ENCODE measurements around the gene DRC7. TPM values are rescaled to one million over a fixed set of nuclear protein-coding genes. Genes with fewer than 3 reads are reported as not detected.

DRC7 gene
- total RNA-seq, 1 donor from 2014 or later: 0.41 TPM

DNA sequence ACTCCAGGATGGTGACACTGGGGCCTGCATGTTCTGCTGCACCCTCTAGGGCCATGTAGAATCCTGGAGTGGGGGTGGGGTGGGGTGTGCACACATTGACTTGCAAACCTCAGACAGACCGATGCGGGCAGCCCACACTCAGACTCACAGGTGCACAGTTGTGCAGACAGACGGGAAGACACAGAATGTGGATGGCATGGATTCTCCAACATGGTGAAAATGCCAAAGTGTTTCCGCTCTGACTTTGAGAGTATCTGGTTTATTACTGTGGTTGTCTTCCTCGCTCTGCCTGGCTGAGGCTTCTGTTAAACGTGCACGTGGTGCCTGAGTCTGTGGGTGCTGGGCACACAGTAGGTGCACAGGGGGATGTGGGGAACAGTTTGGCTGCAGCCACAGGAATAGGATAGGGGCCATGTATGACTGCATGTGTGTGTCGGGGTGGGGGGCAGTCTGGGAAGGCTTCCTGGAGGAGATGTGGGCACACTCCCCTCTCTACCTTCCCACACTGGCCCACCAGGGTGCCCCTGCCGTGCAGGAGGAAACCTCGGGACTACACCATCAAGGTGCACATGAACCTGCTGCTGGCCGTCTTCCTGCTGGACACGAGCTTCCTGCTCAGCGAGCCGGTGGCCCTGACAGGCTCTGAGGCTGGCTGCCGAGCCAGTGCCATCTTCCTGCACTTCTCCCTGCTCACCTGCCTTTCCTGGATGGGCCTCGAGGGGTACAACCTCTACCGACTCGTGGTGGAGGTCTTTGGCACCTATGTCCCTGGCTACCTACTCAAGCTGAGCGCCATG lies 35.5 kb upstream of the DRC7 start:
- H3K9ac ChIP-seq: no peak overlapping the region
- H3K4me1 ChIP-seq: no peaks in the 10 kb centered on the region
- TF ChIP-seq EZH2phosphoT487 (IDR thresholded peaks at IDR 0.05) (no peak), EZH2 (IDR thresholded peaks at IDR 0.05) (no peak)
- TF ChIP-seq, protein P1, sequence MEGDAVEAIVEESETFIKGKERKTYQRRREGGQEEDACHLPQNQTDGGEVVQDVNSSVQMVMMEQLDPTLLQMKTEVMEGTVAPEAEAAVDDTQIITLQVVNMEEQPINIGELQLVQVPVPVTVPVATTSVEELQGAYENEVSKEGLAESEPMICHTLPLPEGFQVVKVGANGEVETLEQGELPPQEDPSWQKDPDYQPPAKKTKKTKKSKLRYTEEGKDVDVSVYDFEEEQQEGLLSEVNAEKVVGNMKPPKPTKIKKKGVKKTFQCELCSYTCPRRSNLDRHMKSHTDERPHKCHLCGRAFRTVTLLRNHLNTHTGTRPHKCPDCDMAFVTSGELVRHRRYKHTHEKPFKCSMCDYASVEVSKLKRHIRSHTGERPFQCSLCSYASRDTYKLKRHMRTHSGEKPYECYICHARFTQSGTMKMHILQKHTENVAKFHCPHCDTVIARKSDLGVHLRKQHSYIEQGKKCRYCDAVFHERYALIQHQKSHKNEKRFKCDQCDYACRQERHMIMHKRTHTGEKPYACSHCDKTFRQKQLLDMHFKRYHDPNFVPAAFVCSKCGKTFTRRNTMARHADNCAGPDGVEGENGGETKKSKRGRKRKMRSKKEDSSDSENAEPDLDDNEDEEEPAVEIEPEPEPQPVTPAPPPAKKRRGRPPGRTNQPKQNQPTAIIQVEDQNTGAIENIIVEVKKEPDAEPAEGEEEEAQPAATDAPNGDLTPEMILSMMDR (IDR thresholded peaks at IDR 0.05): no peak
- no peak overlapping the region for H3K4me3 ChIP-seq
- Mint-ChIP-seq H3K4me1 (peaks cover under 1% of the 10 kb centered on the region), H3K4me3 (no peak overlapping the region), H3K27ac (peak overlapping the region; percentile 89), H3K27me3 (ENCODE audit: insufficient read depth, low read depth) (peaks cover 10% of the 10 kb centered on the region), H3K36me3 (peaks cover 4% of the 10 kb centered on the region), H3K9me3 (no peaks in the 10 kb centered on the region)
- no peak for DNase-seq (ENCODE audit: low spot score)
- H3K36me3 ChIP-seq: no peaks in the 10 kb centered on the region
- H2AFZ ChIP-seq (replicated peaks): no peak overlapping the region
- H3K27ac ChIP-seq: no peak overlapping the region
- H4K20me1 ChIP-seq (ENCODE audit: low read depth): no peaks in the 10 kb centered on the region
- no peaks in the 10 kb centered on the region for H3F3A ChIP-seq (ENCODE audit: low read depth)
- H3K79me2 ChIP-seq (ENCODE audit: low read depth): no peaks in the 10 kb centered on the region
- H3K27me3 ChIP-seq: no peaks in the 10 kb centered on the region
- H3K4me2 ChIP-seq: no peak overlapping the region
- H3K9me3 ChIP-seq (ENCODE audit: low read depth): no peaks in the 10 kb centered on the region

DNA sequence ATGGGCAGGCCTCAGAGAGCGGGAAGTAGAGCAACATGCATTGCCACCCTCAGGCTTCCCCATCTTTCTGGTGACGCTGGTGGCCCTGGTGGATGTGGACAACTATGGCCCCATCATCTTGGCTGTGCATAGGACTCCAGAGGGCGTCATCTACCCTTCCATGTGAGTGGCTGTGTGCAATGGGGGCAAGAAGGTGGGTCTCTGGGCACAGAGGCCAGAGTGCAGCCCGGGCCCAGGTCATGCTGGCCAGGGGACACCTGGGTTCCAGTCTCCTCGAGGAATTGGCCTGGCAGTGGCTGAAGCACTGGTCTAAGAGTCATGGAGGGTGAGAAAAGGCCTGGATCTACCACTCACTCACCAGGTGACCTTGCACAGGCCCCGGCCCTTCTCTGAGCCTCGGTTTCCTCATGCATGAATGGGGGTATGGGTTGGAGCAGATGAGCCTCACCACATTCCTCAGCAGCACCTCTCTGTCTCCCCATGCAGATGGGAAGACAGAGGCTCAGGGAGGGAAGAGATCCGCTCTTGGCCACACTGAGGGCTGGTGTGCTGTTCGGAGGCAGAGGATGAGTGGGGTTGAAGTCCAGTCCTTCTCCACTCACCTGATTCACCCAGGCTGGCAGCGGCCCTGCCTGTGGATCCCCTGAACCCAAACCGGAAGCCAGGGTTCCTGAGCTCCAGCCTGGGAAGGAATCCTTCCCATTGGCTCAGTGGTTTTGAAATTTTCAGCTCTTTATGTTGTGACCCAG lies 33.7 kb upstream of the DRC7 start:
- Histone ChIP-seq H3K79me2 (ENCODE audit: low read depth) (no peaks in the 10 kb centered on the region), H3K4me2 (no peak overlapping the region), H2AFZ (replicated peaks) (no peak overlapping the region), H3K9ac (no peak overlapping the region), H3K9me3 (ENCODE audit: low read depth) (no peaks in the 10 kb centered on the region), H4K20me1 (ENCODE audit: low read depth) (no peaks in the 10 kb centered on the region), H3K4me1 (no peaks in the 10 kb centered on the region), H3K4me3 (no peak overlapping the region), H3K27me3 (no peaks in the 10 kb centered on the region), H3K36me3 (no peaks in the 10 kb centered on the region), H3K27ac (no peak overlapping the region), H3F3A (ENCODE audit: low read depth) (no peaks in the 10 kb centered on the region)
- Mint-ChIP-seq H3K4me3 (no peak overlapping the region), H3K9me3 (no peaks in the 10 kb centered on the region), H3K27me3 (ENCODE audit: insufficient read depth, low read depth) (peaks cover 10% of the 10 kb centered on the region), H3K27ac (no peak overlapping the region), H3K4me1 (no peaks in the 10 kb centered on the region), H3K36me3 (peaks cover 4% of the 10 kb centered on the region)
- TF ChIP-seq EZH2phosphoT487 (IDR thresholded peaks at IDR 0.05): no peak
- TF ChIP-seq, protein P1 (IDR thresholded peaks at IDR 0.05): no peak
- TF ChIP-seq EZH2 (IDR thresholded peaks at IDR 0.05): no peak
- DNase-seq (ENCODE audit: low spot score): no peak

DNA sequence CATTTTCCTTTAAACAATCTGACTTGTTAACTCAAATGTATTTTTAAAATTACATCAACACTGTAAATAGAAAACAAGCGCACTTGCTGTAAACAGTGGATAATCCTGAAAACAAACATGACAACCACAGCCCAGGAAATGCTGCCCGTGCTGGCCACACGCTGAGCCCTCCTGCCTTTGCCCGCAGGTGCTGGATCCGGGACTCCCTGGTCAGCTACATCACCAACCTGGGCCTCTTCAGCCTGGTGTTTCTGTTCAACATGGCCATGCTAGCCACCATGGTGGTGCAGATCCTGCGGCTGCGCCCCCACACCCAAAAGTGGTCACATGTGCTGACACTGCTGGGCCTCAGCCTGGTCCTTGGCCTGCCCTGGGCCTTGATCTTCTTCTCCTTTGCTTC lies 33.1 kb upstream of the DRC7 start:
- no peak overlapping the region for H3K9ac ChIP-seq
- no peak overlapping the region for H3K4me3 Mint-ChIP-seq
- H3K9me3 ChIP-seq (ENCODE audit: low read depth): no peaks in the 10 kb centered on the region
- H3K4me1 ChIP-seq: no peaks in the 10 kb centered on the region
- no peaks in the 10 kb centered on the region for H3K9me3 Mint-ChIP-seq
- H3F3A ChIP-seq (ENCODE audit: low read depth): no peaks in the 10 kb centered on the region
- H3K79me2 ChIP-seq (ENCODE audit: low read depth): no peaks in the 10 kb centered on the region
- H3K4me2 ChIP-seq: no peak overlapping the region
- no peak overlapping the region for H3K27ac ChIP-seq
- H3K36me3 ChIP-seq: no peaks in the 10 kb centered on the region
- H3K4me3 ChIP-seq: no peak overlapping the region
- no peaks in the 10 kb centered on the region for H3K4me1 Mint-ChIP-seq
- H2AFZ ChIP-seq (replicated peaks): no peak overlapping the region
- TF ChIP-seq, protein P1 (IDR thresholded peaks at IDR 0.05): no peak
- TF ChIP-seq EZH2 (IDR thresholded peaks at IDR 0.05): no peak
- no peak for TF ChIP-seq EZH2phosphoT487 (IDR thresholded peaks at IDR 0.05)
- peaks cover 10% of the 10 kb centered on the region for H3K27me3 Mint-ChIP-seq (ENCODE audit: insufficient read depth, low read depth)
- no peaks in the 10 kb centered on the region for H4K20me1 ChIP-seq (ENCODE audit: low read depth)
- H3K27ac Mint-ChIP-seq: no peak overlapping the region
- no peaks in the 10 kb centered on the region for H3K27me3 ChIP-seq
- DNase-seq (ENCODE audit: low spot score): no peak
- H3K36me3 Mint-ChIP-seq: peaks cover 4% of the 10 kb centered on the region

Measured in neural progenitor cell (in vitro differentiated cells).